NB4 (cell line): ENCODE measurements around the gene TENM4.

Source experiments
- DNase-seq: peaks from one replicate; pipeline ENCODE4 v3.0.0; 2010; ENCODE audit warnings: low read depth
- H3K4me3 ChIP-seq: one replicate; pipeline ENCODE4 v1.5.1; 2011; ENCODE audit warnings: mild to moderate bottlenecking, low read depth, low read length, moderate library complexity
- MYC ChIP-seq: IDR thresholded peaks from 2 replicates; pipeline ENCODE4 v1.6.1; 2011; ENCODE audit warnings: low read depth, low read length
- POLR2A ChIP-seq: IDR thresholded peaks from 2 replicates; pipeline ENCODE4 v1.6.1; 2011; ENCODE audit warnings: mild to moderate bottlenecking; ENCODE audit not compliant: insufficient read length; ENCODE audit errors: extremely low read depth
- TF ChIP-seq, protein P1 (sequence below): IDR thresholded peaks from 2 replicates; pipeline ENCODE4 v1.6.1; 2011; ENCODE audit warnings: low read depth, low read length
- TF ChIP-seq, protein P2 (sequence below): IDR thresholded peaks from one replicate; pipeline ENCODE4 v1.5.1; 2012; ENCODE audit warnings: low read depth, low read length

The TENM4 gene

DNA sequence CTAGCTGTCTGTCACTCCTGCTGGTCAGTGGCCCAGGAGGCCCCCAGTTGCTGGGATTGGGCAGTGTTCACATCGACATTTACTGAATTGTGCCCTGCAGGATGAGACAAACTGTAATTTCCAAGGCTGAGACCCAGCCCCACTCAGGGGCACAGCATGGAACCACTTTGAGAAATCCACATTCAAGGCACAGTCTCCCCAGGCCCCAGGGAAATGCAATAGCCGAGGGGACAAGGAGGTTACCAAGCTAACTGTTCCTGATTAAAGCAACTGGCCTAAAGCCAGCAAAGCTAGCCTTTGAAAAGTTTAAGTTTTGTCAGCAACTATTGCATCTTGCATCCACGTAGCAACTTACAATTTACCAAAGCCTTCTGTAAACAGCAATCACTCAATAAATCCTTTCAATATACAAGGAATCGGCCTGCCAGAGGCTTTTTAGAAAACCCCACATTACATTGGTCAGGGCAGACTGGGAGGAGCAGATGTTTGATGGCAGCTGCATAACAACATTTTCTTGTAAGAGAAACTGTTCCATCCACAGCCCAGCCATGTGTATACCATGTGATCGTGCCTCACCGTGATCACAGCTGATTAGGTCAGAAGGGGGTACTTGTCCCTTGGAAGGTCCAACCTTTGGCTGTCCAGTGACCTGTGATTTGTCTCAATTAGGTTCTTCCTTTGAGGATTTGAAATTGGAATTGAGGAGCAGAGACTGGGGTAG is 103.9 kb downstream of the TENM4 start:
- no peak for TF ChIP-seq MYC
- no peak for TF ChIP-seq POLR2A
- TF ChIP-seq, protein P1, sequence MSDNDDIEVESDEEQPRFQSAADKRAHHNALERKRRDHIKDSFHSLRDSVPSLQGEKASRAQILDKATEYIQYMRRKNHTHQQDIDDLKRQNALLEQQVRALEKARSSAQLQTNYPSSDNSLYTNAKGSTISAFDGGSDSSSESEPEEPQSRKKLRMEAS, result no peak
- TF ChIP-seq, protein P2, sequence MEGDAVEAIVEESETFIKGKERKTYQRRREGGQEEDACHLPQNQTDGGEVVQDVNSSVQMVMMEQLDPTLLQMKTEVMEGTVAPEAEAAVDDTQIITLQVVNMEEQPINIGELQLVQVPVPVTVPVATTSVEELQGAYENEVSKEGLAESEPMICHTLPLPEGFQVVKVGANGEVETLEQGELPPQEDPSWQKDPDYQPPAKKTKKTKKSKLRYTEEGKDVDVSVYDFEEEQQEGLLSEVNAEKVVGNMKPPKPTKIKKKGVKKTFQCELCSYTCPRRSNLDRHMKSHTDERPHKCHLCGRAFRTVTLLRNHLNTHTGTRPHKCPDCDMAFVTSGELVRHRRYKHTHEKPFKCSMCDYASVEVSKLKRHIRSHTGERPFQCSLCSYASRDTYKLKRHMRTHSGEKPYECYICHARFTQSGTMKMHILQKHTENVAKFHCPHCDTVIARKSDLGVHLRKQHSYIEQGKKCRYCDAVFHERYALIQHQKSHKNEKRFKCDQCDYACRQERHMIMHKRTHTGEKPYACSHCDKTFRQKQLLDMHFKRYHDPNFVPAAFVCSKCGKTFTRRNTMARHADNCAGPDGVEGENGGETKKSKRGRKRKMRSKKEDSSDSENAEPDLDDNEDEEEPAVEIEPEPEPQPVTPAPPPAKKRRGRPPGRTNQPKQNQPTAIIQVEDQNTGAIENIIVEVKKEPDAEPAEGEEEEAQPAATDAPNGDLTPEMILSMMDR, result no peak
- no peak for DNase-seq
- no peak overlapping the region for H3K4me3 ChIP-seq

DNA sequence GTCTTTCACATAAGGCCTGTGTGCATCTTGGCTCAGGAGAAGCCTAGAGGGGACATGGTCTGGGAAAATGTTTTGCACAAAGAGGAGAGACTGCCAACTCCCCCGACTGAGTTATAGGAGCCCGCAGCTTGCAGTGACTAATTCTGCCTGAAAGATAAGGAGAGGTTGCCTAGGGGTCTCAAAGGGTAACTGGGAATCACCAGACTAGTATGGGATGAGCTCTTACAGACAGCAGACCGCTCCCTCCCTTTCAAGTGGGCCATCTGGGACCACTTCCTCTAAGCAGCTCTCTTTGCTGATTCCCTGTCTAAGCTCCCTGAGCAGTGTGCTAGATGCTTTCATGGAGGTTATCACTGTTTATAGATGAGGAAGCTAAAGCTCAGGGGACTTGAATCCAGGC is 105.1 kb downstream of the TENM4 start:
- TF ChIP-seq MYC (no peak), POLR2A (no peak)
- TF ChIP-seq, protein P2, result no peak
- TF ChIP-seq, protein P1, result no peak
- no peak for DNase-seq
- H3K4me3 ChIP-seq, result no peak overlapping the region

DNA sequence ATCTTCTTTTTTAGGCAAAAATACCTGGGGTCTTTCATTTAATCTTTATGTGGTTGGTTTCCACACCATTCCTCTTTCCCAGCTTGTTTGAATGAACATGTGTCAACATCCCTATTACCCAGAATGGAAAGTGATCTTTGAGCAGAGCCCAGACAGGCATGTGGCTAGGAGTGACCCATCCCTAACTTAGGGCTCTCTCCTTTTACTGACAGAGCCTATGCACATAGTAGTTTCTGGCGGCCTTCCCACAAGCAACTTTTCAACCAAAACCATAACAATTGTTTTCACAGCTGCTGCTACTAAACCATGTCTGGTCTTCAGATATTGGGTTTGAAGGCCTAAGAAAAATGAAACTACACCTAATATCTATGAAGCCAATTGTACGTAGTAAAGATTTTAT is 107.5 kb downstream of the TENM4 start:
- no peak for DNase-seq
- TF ChIP-seq, protein P2, result no peak
- TF ChIP-seq, protein P1, result no peak
- no peak for TF ChIP-seq POLR2A
- no peak for TF ChIP-seq MYC
- H3K4me3 ChIP-seq, result no peak overlapping the region

DNA sequence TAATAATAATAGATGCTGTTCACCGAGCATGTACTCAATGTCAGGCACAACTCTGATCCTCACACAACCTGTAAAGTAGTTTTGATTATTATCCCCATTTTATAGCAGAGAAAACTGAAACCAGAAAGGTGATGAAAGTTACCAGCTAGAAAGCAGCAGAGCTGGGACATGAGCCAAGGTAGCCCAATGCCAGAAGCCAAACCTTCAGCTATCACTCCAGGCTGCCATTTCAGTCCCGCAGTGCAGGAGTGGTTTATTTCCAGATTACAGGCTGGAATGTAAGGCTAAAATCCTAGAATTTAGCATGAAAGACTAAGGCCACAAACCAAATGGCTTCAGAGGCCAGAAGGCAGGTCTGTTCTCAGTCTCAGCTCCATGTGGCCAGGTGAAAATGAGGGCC is 108.8 kb downstream of the TENM4 start:
- TF ChIP-seq, protein P1, result no peak
- TF ChIP-seq MYC (no peak), POLR2A (no peak)
- TF ChIP-seq, protein P2, result no peak
- no peak overlapping the region for H3K4me3 ChIP-seq
- DNase-seq, result no peak

DNA sequence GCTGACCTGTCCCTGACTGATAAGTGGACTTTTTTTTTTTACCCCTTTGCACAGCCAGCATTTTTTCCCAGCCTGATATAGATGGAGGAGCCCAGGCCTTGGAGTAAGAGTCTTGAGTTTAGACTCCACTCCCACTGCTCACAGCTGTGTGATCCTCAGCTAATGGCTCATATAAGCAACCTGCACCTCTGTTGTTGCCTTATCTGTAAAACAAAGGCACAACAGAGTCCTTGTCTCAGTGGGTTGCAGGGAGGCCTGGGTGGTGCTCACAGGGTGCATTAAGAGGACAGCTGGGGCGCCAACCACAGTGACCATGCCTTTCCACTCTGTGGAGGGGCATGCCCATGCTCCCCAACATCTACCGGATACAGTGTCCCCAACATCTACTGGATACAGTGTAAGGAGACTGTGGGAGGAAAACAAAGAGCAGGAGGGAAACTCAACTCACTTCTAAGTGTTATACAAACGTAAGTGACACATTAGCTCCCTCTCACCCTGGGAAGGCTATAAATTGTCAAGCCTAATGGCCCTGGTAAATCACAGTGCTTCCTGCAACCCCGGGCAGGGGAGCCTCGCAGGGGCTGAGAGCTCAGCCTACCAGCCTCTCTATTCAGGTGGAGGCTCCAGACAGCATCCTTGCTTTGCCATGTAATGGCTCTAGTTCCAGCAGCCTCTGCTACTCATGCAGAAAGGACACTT is 109.5 kb downstream of the TENM4 start:
- DNase-seq, result no peak
- no peak overlapping the region for H3K4me3 ChIP-seq
- TF ChIP-seq MYC, result no peak
- TF ChIP-seq, protein P1, result no peak
- TF ChIP-seq POLR2A, result no peak
- TF ChIP-seq, protein P2, result no peak
